Glutamatergic neuron (in vitro differentiated cells): ENCODE measurements around the gene LCOR. TPM values are rescaled to one million over a fixed set of nuclear protein-coding genes. Genes with fewer than 3 reads are reported as not detected.

Experiments
- DNase-seq: peaks from one replicate; pipeline ENCODE4 v3.0.0; 2022
- H3K27ac Mint-ChIP-seq: one replicate; pipeline ENCODE4 v1.8.0; 2020; ENCODE audit warnings: mild to moderate bottlenecking, mixed read lengths, inconsistent platforms; ENCODE audit not compliant: unreplicated experiment
- H3K27me3 Mint-ChIP-seq: one replicate; pipeline ENCODE4 v1.8.0; 2020; ENCODE audit warnings: mild to moderate bottlenecking, moderate library complexity, mixed read lengths, inconsistent platforms; ENCODE audit not compliant: unreplicated experiment
- H3K36me3 Mint-ChIP-seq: one replicate; pipeline ENCODE4 v1.8.0; 2020; ENCODE audit warnings: mild to moderate bottlenecking, mixed read lengths, inconsistent platforms; ENCODE audit not compliant: unreplicated experiment
- H3K4me1 Mint-ChIP-seq: one replicate; pipeline ENCODE4 v1.8.0; 2020; ENCODE audit warnings: mild to moderate bottlenecking, low read depth, mixed read lengths, inconsistent platforms; ENCODE audit not compliant: unreplicated experiment
- H3K4me3 Mint-ChIP-seq: one replicate; pipeline ENCODE4 v1.8.0; 2020; ENCODE audit warnings: mild to moderate bottlenecking, mixed read lengths, inconsistent platforms; ENCODE audit not compliant: unreplicated experiment
- H3K9me3 Mint-ChIP-seq: one replicate; pipeline ENCODE4 v1.8.0; 2020; ENCODE audit warnings: mild to moderate bottlenecking, moderate library complexity, mixed read lengths, inconsistent platforms; ENCODE audit not compliant: unreplicated experiment
- total RNA-seq: library from RNA; stranded (reverse); fragmentation: NEBNext Ultra II Directional; extraction: Animal tissue kit (Norgen Biotek cat#: 25700); gene quantifications from one replicate; pipeline ENCODE4 v1.2.1, GENCODE V29; 2021; ENCODE audit not compliant: unreplicated experiment
- TF ChIP-seq, protein P1 (sequence below): fragments of 200-600 bp; sonication (generic); IDR thresholded peaks from one replicate; pipeline ENCODE4 v1.5.0; 2021; ENCODE audit not compliant: partially characterized antibody, unreplicated experiment

The LCOR gene
- total RNA-seq, 1 donor from 2014 or later: 132 TPM

DNA sequence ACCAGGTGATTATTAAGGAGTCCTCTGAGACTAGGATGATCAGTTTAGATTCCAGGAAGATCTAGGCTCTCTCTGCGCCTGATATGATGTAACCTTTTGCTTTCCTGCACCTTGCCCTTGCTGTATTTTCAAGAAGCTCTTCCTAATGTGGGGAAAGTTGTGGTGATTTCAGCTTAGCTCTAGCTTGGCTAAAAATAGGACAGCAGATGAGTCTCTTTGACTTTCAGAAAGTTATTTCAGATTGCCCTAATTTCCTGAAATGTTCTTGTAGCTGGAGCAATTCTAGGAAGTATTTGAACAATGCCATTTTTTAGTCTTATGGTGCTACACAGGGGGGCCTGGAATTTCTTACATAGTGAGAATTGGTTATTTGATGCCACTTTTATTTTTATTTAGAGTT lies 3.8 kb downstream of the LCOR start:
- H3K9me3 Mint-ChIP-seq: peaks cover 13% of the 10 kb centered on the region
- peaks cover 13% of the 10 kb centered on the region for H3K27me3 Mint-ChIP-seq
- H3K27ac Mint-ChIP-seq: peak overlapping the region; percentile 46
- no peaks in the 10 kb centered on the region for H3K36me3 Mint-ChIP-seq
- no peak for DNase-seq
- peaks cover 23% of the 10 kb centered on the region for H3K4me1 Mint-ChIP-seq
- H3K4me3 Mint-ChIP-seq: peak overlapping the region; percentile 82
- TF ChIP-seq, protein P1, sequence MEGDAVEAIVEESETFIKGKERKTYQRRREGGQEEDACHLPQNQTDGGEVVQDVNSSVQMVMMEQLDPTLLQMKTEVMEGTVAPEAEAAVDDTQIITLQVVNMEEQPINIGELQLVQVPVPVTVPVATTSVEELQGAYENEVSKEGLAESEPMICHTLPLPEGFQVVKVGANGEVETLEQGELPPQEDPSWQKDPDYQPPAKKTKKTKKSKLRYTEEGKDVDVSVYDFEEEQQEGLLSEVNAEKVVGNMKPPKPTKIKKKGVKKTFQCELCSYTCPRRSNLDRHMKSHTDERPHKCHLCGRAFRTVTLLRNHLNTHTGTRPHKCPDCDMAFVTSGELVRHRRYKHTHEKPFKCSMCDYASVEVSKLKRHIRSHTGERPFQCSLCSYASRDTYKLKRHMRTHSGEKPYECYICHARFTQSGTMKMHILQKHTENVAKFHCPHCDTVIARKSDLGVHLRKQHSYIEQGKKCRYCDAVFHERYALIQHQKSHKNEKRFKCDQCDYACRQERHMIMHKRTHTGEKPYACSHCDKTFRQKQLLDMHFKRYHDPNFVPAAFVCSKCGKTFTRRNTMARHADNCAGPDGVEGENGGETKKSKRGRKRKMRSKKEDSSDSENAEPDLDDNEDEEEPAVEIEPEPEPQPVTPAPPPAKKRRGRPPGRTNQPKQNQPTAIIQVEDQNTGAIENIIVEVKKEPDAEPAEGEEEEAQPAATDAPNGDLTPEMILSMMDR: no peak

GRCh38 chr10:96838529-96838928 lies 6.4 kb downstream of the LCOR start:
- Mint-ChIP-seq H3K27me3 (peaks cover 5% of the 10 kb centered on the region), H3K9me3 (peaks cover 7% of the 10 kb centered on the region), H3K36me3 (no peaks in the 10 kb centered on the region), H3K27ac (no peak overlapping the region), H3K4me1 (peaks cover 24% of the 10 kb centered on the region), H3K4me3 (no peak overlapping the region)
- TF ChIP-seq, protein P1: no peak
- no peak for DNase-seq

- H3K27me3 Mint-ChIP-seq: peaks cover 3% of the 10 kb centered on the region
- H3K4me3 Mint-ChIP-seq: no peak overlapping the region
- no peak overlapping the region for H3K27ac Mint-ChIP-seq
- TF ChIP-seq, protein P1: no peak
- DNase-seq: no peak
- H3K4me1 Mint-ChIP-seq: peaks cover 26% of the 10 kb centered on the region
- H3K36me3 Mint-ChIP-seq: no peaks in the 10 kb centered on the region
- no peaks in the 10 kb centered on the region for H3K9me3 Mint-ChIP-seq
These were observed 8.9 kb downstream of the LCOR start for GRCh38 chr10:96840841-96841518.

- TF ChIP-seq, protein P1: no peak
- Mint-ChIP-seq H3K27ac (peak overlapping the region; percentile 4), H3K9me3 (no peaks in the 10 kb centered on the region), H3K36me3 (no peaks in the 10 kb centered on the region), H3K27me3 (peaks cover 3% of the 10 kb centered on the region), H3K4me1 (peaks cover 20% of the 10 kb centered on the region), H3K4me3 (no peak overlapping the region)
- no peak for DNase-seq
These were observed 11.0 kb downstream of the LCOR start for GRCh38 chr10:96842896-96843723.

- Mint-ChIP-seq H3K27me3 (peaks cover 3% of the 10 kb centered on the region), H3K4me3 (no peak overlapping the region), H3K9me3 (no peaks in the 10 kb centered on the region), H3K36me3 (no peaks in the 10 kb centered on the region), H3K4me1 (peaks cover 18% of the 10 kb centered on the region), H3K27ac (no peak overlapping the region)
- TF ChIP-seq, protein P1: no peak
- no peak for DNase-seq
These were observed 11.7 kb downstream of the LCOR start for GRCh38 chr10:96843823-96844222.
